AG08396 (cell line): Measurements from ENCODE around the gene RAD51B.
A peak's percentile ranks its signal among the peaks of the same experiment; 100 is the strongest.

Experiments
- DNase-seq: peaks from one replicate; pipeline ENCODE4 v3.0.0; 2012; ENCODE audit warnings: low spot score, mixed read lengths

Gene RAD51B

GRCh38 chr14:68669603-68670358 lies 850.2 kb downstream of the RAD51B start:
- no peak for DNase-seq

- DNase-seq, result no peak
Observed at GRCh38 chr14:68670359-68670715, 850.8 kb downstream of the RAD51B start.

DNA sequence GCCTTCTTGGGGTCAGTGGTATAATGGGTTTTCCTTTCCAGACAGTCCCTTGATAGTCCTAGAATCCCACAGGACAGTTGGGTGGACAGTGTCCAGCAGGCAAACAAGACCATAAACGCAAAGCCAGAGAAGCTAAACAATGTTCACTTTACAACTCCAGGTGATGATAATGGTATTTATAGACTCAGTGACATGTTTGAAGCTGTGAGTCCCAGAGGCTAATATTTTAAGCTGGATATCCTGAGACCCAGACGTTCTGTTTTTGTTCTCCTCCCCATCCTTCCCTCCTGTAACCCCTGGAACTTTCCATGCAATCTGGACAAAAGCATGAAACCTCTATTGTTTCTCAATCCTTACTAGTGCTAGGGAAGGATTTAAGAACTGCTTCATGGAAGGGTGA lies 852.3 kb downstream of the RAD51B start:
- no peak for DNase-seq

DNA sequence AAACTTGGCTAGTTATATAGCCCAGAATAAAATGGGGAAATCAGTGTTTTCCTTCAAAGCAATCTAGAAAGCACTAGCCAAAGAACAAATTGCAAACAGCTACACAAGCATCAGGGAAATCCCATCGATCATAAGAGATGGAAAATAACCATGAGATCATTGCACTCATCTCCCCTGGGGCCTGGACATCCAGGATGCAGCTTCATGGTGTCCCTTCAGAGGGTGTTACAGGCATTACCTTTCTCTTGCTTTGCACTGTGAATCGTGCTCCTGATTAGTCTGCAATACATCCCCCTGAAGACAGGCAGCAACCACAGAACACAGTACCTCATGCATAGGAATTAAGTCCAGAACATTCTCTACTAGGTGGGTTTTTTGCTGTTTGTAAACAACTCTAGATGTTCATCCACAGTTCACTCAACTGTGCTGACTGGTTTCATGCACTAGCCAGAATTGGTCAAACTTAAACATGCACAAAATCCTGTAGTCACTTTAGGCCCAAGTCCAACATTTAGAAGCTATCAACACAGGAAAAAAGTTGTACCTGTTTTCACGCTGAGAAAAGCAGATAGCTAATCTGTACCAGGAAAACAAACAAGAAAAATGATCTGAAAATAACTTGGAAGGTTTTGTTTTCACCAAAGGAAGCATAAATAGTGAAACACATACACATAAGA lies 853.2 kb downstream of the RAD51B start:
- no peak for DNase-seq

DNA sequence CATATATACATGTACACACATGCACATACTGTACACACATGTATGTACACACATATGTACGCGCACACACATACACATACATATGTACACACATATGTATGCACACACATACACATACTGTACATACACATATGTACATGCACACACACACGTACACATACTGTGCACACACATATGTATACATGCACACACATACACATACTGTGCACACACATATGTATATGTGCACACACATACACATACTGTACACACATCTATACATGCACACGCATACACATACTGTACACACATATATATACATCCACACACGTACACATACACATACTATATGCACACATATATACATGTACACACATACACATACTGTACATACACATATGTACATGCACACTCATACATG lies 853.9 kb downstream of the RAD51B start:
- no peak for DNase-seq

DNA sequence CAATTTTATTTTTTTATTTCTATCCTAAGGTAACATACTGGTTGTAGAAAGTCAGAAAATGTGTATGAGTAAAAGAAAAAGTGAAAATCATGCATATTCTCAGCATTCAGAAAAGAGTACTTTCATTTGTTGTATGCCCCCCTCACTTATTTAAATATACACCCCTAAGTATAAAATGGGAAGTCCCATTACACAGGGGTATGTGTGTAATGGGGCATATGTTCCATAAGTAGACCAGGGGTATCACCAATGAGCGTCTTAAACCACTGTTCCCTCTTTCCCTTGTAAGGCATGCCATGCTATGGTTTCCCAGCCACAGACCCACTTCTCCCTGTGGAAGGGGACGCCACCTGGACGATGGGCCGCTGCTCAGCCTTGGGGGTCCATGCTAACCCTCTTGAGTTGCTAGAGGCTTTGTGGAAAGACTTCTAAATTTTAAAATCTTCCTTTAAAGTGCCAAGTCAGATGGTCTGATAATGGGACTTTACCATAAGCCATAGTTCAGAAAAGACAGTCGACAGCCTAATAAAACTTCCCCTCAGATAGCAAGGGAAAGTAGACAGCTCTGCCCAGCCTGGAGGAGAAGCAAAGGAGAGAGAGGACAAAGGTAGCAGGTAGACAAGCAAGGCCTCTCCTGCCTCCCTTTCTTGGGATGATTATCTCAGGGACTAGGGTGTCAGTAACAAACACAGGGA lies 855.1 kb downstream of the RAD51B start:
- no peak for DNase-seq

DNA sequence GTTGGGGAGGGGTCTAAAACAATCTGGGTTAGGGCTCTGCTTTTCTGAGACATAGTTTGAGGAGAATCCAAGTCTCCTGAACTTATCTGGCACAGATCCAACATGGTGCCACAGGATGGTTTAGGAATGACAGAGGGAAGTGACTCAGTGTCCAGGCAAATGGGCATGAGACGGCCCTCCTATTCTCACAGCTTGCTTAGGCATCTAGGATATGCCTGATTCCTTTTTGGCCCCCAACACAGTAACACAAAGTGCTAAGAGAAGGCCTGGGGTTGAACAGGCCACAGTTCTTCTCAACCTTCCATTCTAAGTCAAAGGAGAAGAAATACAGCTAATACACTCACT lies 855.6 kb downstream of the RAD51B start:
- no peak for DNase-seq

DNA sequence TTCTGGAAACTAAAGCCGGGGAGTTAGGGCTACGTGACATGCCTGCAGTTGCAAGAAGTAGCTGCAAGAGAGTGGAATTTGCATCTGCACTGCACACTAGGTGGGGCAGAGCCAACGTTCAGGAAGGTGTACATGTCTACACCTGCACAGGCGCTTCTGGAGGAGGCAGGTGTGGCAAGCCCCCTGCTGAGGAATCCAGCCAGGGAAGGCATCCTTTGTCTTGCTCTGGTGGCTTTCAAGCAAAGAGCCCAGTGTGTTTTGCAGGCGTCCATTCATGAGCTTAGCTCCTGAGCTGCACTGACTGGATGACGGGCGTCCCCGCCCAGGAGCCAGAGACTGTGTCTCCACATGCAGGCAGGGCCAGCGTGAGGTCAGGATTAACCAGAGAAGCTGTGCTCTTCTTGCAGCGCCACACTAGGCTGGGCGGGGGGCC lies 856.9 kb downstream of the RAD51B start:
- DNase-seq, result no peak

DNA sequence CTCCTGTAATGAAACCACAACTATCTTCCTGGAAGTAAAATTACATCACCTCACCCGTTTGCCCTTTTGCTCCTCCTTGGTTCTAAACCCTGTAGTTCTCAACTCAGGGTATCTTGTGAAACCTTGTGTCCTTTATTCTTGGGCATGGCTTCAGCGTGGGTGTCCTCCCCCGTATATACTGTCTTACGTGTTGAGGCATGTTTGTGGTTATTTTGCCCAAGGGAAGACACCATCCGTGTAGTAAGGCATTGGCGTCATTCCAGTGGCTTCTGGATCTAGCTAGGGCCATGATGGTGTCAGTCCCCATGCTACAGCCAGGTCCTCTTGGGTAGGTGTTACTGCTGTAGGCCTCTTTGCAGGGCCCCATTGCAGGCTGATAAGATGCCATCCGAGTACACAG lies 857.9 kb downstream of the RAD51B start:
- no peak for DNase-seq

- no peak for DNase-seq
Observed at GRCh38 chr14:68677901-68678300, 858.3 kb downstream of the RAD51B start.

- DNase-seq, result no peak
Observed at GRCh38 chr14:68678471-68678870, 858.9 kb downstream of the RAD51B start.

DNA sequence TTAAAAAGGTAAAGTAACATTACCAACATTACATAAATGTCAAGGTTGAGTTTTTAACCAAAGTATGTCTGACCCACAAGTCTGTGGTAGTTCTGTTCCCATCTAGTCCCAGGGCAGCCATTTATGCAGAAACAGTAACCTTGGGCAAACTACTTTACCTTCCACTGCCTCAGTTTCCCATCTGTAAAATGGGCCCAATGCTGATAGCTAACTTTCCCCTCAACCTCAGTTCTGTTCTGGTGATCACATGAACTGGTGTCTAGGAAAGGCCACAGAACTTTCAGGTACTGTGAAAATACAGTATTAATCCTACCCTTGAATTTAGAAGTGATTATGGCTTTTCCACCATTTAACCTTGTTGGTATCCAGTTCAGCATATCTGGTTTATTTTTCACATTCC lies 859.7 kb downstream of the RAD51B start:
- no peak for DNase-seq

- no peak for DNase-seq
Observed at GRCh38 chr14:68679746-68680467, 860.3 kb downstream of the RAD51B start.

DNA sequence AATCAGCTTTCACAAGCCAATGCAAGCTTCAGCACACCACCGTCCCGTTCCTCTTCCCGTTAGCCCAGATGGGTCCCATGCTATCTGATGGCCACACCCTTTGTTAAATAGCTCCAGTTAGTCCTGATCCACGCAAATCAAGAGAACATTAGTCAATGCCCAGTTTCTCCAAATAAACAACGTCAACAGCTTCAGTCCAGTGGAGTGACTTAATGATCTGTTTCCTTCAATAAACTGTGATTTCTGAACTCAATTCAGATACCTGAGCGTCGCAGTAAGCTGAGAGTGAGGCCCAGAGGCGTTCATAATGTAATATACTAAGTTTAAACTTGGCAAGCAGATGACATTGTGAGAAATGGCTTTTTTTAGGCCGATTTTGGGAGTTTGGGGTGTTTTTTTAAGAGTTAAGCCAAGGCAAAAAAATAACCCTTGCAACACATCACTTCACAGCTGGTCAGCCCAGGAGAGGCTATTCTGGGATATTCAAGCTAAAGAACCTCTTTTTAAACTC lies 861.0 kb downstream of the RAD51B start:
- no peak for DNase-seq

GRCh38 chr14:68681256-68682011 lies 861.9 kb downstream of the RAD51B start:
- DNase-seq, result no peak

GRCh38 chr14:68682166-68683103 lies 862.9 kb downstream of the RAD51B start:
- peak; percentile 80 for DNase-seq

DNA sequence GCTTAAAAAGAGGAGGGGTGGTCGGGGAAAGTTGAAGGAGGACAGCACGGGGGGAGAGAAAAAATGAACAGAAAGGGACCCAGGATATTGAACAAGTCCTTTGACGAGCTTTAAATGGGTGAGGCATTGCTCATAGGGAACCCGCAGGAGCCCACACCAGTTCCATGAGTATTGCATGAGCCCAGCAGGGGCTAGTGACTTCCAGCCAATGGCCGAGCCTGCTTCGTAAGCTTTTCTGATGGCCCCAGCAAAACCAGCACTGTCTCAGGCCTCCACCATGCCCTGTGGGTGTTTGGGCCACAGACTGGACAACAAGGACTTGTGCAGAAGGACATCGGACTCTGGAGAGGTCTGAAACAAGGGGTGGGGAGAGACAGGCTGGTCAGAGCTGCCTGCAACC lies 863.7 kb downstream of the RAD51B start:
- DNase-seq, result no peak

GRCh38 chr14:68684466-68685418 lies 865.2 kb downstream of the RAD51B start:
- no peak for DNase-seq
